ENCODE data around the gene DISC1.
"Not testable (repeated sequence)": the region's sequence is repeated elsewhere in the genome, so short reads cannot be mapped to it uniquely, and the experiment has no call there.

The DISC1 gene

GRCh38 chr1:231899046-231899445 lies 272.5 kb downstream of the DISC1 start:
- DNase-seq (ENCODE audit: low read depth) = no peak

- DNase-seq (ENCODE audit: low read depth) = no peak
These were observed 273.3 kb downstream of the DISC1 start for GRCh38 chr1:231899713-231900435.

- no peak for DNase-seq (ENCODE audit: low read depth)
These were observed 277.0 kb downstream of the DISC1 start for GRCh38 chr1:231903586-231904081.

DNA sequence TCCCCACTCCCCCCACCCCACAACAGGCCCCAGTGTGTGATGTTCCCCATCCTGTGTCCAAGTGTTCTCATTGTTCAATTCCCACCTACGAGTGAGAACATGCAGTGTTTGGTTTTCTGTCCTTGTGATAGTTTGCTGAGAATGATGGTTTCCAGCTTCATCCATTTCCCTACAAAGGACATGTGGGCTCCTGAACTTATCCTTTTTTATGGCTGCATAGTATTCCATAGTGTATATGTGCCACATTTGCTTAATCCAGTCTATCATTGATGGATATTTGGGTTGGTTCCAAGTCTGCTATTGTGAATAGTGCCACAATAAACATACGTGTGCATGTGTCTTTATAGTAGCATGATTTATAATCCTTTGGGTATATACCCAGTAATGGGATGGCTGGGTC lies 280.7 kb downstream of the DISC1 start:
- DNase-seq (ENCODE audit: low read depth) = not testable (repeated sequence)

- DNase-seq (ENCODE audit: low read depth) = no peak
These were observed 286.9 kb downstream of the DISC1 start for GRCh38 chr1:231913493-231913892.

- DNase-seq (ENCODE audit: low read depth) = peak; percentile 9
These were observed 291.8 kb downstream of the DISC1 start for GRCh38 chr1:231918239-231919015.

- no peak for DNase-seq (ENCODE audit: low read depth)
These were observed 292.8 kb downstream of the DISC1 start for GRCh38 chr1:231919239-231919885.

GRCh38 chr1:231919886-231920285 lies 293.3 kb downstream of the DISC1 start:
- DNase-seq (ENCODE audit: low read depth) = no peak

DNA sequence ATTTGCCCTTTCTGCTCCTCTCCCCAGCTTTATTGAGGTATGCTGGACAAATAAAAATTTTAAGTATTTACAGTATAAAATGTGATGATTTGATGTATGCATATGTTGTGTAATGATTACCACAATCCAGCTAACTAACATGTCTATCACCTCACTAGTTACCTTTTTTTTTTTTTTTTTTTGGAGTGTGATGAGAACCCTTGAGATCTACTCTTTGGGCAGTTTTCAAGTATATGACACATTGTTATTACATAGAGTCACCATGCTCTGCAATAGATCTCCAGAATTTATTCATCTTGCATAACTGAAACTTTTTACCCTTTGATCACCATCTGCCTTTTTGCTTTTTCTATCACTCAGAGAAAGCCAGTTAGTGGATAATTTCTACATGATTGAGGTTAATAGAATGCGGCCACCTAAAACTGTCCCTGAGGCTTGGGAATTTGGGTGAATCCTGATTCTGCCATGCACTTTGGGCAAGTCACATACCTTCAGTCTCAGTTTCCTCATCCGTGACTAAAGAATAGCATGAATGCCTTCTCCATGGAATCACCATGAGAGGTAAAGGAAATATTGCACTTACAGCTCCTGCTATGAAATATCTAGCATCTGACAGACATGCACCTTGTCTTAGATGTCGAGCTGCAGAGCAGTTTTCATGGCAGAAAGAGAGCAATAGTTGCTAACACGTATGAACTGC lies 295.2 kb downstream of the DISC1 start:
- DNase-seq (ENCODE audit: low read depth) = no peak

- no peak for DNase-seq (ENCODE audit: low read depth)
These were observed 297.0 kb downstream of the DISC1 start for GRCh38 chr1:231923491-231924041.

DNA sequence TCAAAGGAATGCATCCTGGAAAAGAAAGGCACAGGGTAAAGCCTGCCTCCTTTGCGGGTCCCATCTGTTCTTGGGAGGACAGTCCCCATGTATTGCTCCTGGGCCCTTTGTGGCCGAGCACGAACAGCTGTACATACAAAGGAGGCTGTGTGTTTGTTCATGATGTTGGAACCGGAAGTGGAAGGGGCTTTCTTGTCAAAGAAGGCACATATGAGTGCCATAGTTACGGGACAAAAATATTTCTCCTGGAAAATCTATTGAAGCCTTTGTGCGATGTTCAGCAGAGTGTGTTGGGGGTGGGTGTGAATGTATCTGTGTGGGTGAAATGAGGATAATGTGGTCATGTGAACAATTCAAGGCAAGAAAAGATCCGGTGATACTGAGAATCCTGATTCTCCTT lies 297.6 kb downstream of the DISC1 start:
- DNase-seq (ENCODE audit: low read depth) = no peak

DNA sequence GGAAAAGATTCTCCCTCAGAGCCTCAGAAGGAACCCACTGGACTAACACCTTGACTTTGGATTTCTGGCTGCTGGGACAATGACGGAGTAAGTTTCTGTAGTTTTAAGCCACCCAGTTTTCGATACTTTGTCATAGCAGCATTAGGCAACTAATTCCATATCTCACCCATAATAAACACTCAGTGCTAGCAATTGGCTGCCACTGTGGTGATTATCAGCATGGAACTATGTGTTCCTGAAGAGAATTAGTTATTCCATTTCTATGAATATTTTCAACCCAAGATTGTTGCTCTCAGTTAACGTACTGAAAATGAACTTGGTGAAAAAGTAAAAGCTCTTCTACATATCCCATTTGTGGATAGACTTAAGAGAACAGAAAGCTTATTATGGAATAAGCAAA lies 299.3 kb downstream of the DISC1 start:
- DNase-seq (ENCODE audit: low read depth) = no peak

- DNase-seq (ENCODE audit: low read depth) = no peak
These were observed 299.8 kb downstream of the DISC1 start for GRCh38 chr1:231926340-231926739.

DNA sequence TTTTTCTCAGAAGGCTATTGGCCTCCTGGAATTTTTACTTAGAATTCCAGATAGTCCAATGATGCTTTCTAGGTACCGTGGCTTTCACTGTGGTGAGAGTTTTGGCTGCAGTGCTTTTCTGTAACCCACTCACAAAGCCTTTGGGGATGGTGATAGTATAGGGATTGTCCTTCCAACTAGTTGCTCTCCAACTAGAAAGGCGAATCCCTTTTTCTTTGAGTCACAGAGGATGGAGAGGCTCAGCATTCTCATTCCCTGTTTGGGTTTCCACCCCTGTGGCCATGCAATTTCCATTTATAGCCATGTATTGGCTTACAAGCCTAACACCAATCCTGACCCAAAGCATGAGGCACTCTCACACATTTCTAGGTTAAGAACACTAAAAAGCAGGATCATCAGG lies 300.3 kb downstream of the DISC1 start:
- no peak for DNase-seq (ENCODE audit: low read depth)

- DNase-seq (ENCODE audit: low read depth) = no peak
These were observed 300.8 kb downstream of the DISC1 start for GRCh38 chr1:231927431-231927830.

GRCh38 chr1:231929311-231929710 lies 302.7 kb downstream of the DISC1 start:
- no peak for DNase-seq (ENCODE audit: low read depth)

DNA sequence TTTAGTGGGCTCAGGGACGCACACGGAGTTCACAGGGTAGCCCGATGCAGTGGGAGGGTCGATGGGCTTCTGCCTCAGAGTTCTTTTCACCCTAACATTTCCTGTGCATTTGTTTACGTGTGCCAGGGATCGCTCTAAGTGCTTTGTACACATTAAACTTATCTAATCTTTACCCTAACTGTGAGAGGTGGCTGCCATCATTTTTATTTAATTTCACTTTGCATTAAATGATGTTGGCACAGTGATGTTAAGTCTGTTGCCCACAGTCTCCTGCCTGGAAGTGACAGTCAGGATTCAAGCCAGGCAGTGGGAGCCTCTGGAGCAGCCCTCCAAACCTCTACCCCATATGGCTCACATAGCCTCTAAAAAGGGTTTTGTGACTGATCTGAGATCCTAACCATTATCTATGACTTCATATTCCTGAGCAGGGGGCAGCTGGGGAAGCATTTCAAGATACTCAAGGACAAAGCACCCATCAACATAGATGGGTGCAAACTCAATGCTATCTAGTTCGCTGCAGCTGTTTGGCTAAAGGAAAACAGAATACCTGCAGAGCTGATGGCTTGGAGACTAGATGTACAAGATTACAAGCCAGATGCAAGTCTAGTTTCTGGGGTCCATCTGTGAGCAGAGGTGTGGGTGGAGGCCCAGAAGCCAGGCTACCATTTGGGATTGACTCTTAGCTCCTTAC lies 303.8 kb downstream of the DISC1 start:
- DNase-seq (ENCODE audit: low read depth) = no peak

DNA sequence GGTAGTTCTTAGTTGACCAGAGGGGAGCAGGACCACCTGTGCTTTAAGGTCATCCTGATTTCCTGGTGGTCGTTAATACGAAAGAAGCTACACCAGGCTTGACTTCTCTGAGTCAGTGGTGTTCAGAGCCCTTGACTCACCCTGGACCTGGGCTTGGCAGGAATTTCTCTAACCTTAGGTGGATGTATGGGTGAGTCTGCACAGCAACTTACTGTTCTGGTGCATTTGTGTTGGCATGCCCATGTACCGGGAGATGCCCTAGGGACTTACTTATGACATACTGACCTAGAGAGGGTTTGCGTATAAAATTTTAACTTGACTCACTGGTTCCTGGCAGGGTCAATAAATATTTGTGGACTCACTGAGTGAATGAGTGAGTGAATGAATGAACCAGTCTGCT lies 304.6 kb downstream of the DISC1 start:
- DNase-seq (ENCODE audit: low read depth) = no peak

- no peak for DNase-seq (ENCODE audit: low read depth)
These were observed 305.4 kb downstream of the DISC1 start for GRCh38 chr1:231931846-231932454.

GRCh38 chr1:231933711-231934626 lies 307.4 kb downstream of the DISC1 start:
- no peak for DNase-seq (ENCODE audit: low read depth)
